Body of pancreas (tissue), 4 donors: Measurements from ENCODE around the gene FTCD. TPM values are rescaled to one million over a fixed set of nuclear protein-coding genes. Genes with fewer than 3 reads are reported as not detected.
A peak's percentile ranks its signal among the peaks of the same experiment; 100 is the strongest.

Experiments used
- ATAC-seq: fragments of 150-250 bp; one replicate; pipeline ENCODE4 v1.9.1; 2016
- DNase-seq, 4 donors: peaks; one replicate each; pipeline ENCODE4 v3.0.0-alpha.2; 2019
- H3K27ac ChIP-seq, 4 donors: fragments of 200-600 bp; sonication (generic); 1 replicate in 3 of 4; 2 replicates in 1 of 4; pipeline versions ENCODE4 v1.5.1 to v1.6.1; 2016 to 2019; ENCODE audit warnings: mild to moderate bottlenecking in 1 of 4, mixed read lengths in 1 of 4, moderate library complexity in 1 of 4
- H3K27me3 ChIP-seq, 2 donors: fragments of 200-600 bp; sonication (generic); one replicate each; pipeline ENCODE4 v1.6.0; 2016; ENCODE audit warnings: mild to moderate bottlenecking in 1 of 2
- H3K36me3 ChIP-seq, 2 donors: fragments of 200-600 bp; sonication (generic); replicated peaks in 1 of 2; 2 replicates each; pipeline ENCODE4 v1.5.1; 2016; ENCODE audit warnings: low read depth in 2 of 2; ENCODE audit not compliant: insufficient read depth in 1 of 2
- H3K4me1 ChIP-seq: fragments of 200-600 bp; sonication (generic); one replicate; pipeline ENCODE4 v1.6.0; 2016
- H3K4me3 ChIP-seq, 2 donors: fragments of 200-600 bp; sonication (generic); 1 replicate in 1 of 2; 2 replicates in 1 of 2; pipeline ENCODE4 v1.5.1; 2016 to 2019
- H3K9me3 ChIP-seq, 3 donors: fragments of 200-600 bp; sonication (generic); 1 replicate in 2 of 3; 2 replicates in 1 of 3; pipeline ENCODE4 v1.5.1; 2016
- CTCF ChIP-seq, 7 experiments: fragments of 450-650 bp in 4 of 7; fragments of 200-600 bp in 3 of 7; sonication (generic) in 3 of 7; IDR thresholded peaks; one replicate each; pipeline ENCODE4 v1.5.1; 2016 to 2019; ENCODE audit warnings: antibody characterized with exemption in 7 of 7
- POLR2A ChIP-seq, 3 donors: fragments of 450-650 bp; IDR thresholded peaks; one replicate each; pipeline ENCODE4 v1.6.1; 2016; ENCODE audit warnings: antibody characterized with exemption in 3 of 3, mild to moderate bottlenecking in 2 of 3
- WGBS, 2 donors: methylation state at CpG; one replicate each; pipeline ENCODE4 v1.1.5; 2017; 5-methylcytosine and 5-hydroxymethylcytosine counted together
- intact Hi-C: fragments of 100-400 bp; cut with DNase I; formaldehyde crosslinking; loops from one replicate; pipeline ENCODE4 v1.15.1; 2023
- total RNA-seq, 2 donors: library from RNA; depleted of rRNA; stranded (reverse); fragments of >200 nt; gene quantifications; one replicate each; pipeline ENCODE4 v1.1.0, GENCODE V29; 2016

The FTCD gene
- total RNA-seq, 2 donors from 2014 or later: 0.33 TPM; not detected in 1

GRCh38 chr21:46156678-46157077 is 1.3 kb upstream of the FTCD start:
- intact Hi-C loops: no loop called here
- H3K9me3 ChIP-seq: no peaks in the 10 kb centered on the region
- H3K27me3 ChIP-seq: no peaks in the 10 kb centered on the region
- H3K36me3 ChIP-seq: no peaks in the 10 kb centered on the region
- no peak for TF ChIP-seq POLR2A (IDR thresholded peaks at IDR 0.05)
- DNase-seq (no peak), ATAC-seq (no peak)
- H3K4me1 ChIP-seq: peaks cover 14% of the 10 kb centered on the region
- no peak overlapping the region for H3K27ac ChIP-seq
- 73 to 83% methylated on average over 9 to 10 of the region's 10 CpGs for WGBS, 2 donors
- H3K4me3 ChIP-seq: no peak overlapping the region

DNA sequence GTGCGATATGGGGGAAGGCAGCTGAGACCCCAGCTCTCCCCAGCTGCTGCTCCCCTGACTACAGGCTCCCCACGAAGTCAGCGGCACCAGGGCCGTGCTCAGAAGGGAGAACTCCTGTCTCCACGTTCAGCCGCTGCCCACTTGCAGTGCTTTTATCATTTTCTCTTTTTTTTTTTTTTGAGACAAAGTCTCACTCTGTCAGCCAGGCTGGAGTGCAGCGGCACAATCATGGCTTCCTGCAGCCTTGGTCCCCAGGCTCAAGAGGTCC is 933 bp upstream of the FTCD start:
- TF ChIP-seq POLR2A (IDR thresholded peaks at IDR 0.05) (no peak), CTCF (IDR thresholded peaks at IDR 0.05) (no peak)
- 85 to 90% methylated on average over 7 of the region's 7 CpGs for WGBS, 2 donors
- H3K27me3 ChIP-seq: no peaks in the 10 kb centered on the region
- no peak overlapping the region for H3K4me3 ChIP-seq
- ATAC-seq (no peak), DNase-seq (no peak)
- H3K4me1 ChIP-seq: peaks cover 14% of the 10 kb centered on the region
- H3K9me3 ChIP-seq: no peaks in the 10 kb centered on the region
- no peaks in the 10 kb centered on the region for H3K36me3 ChIP-seq
- H3K27ac ChIP-seq: no peak overlapping the region
- intact Hi-C loops: no loop called here

GRCh38 chr21:46154955-46155513 is 345 bp downstream of the FTCD start:
- Histone ChIP-seq H3K36me3 (no peaks in the 10 kb centered on the region), H3K4me3 (no peak overlapping the region), H3K27ac (no peak overlapping the region), H3K9me3 (no peaks in the 10 kb centered on the region), H3K4me1 (peaks cover 14% of the 10 kb centered on the region), H3K27me3 (no peaks in the 10 kb centered on the region)
- DNase-seq (peak in 2 of 4 donors; percentile 4 to 5), ATAC-seq (no peak)
- intact Hi-C loops: no loop called here
- WGBS, 2 donors: 84 to 86% methylated on average over 9 to 13 of the region's 16 CpGs
- TF ChIP-seq CTCF (IDR thresholded peaks at IDR 0.05) (no peak), POLR2A (IDR thresholded peaks at IDR 0.05) (no peak)

- Histone ChIP-seq H3K4me1 (peaks cover 14% of the 10 kb centered on the region), H3K4me3 (no peak overlapping the region), H3K27me3 (no peaks in the 10 kb centered on the region), H3K9me3 (no peaks in the 10 kb centered on the region), H3K36me3 (no peaks in the 10 kb centered on the region), H3K27ac (no peak overlapping the region)
- DNase-seq (peak in 3 of 4 donors; percentile 5 to 12 (median 10)), ATAC-seq (no peak)
- no peak for TF ChIP-seq CTCF (IDR thresholded peaks at IDR 0.05)
- no peak for TF ChIP-seq POLR2A (IDR thresholded peaks at IDR 0.05)
- intact Hi-C loops: no loop called here
- 87 to 88% methylated on average over 22 to 38 of the region's 39 CpGs for WGBS, 2 donors
Measured at GRCh38 chr21:46154155-46154954, 1.0 kb downstream of the FTCD start.

DNA sequence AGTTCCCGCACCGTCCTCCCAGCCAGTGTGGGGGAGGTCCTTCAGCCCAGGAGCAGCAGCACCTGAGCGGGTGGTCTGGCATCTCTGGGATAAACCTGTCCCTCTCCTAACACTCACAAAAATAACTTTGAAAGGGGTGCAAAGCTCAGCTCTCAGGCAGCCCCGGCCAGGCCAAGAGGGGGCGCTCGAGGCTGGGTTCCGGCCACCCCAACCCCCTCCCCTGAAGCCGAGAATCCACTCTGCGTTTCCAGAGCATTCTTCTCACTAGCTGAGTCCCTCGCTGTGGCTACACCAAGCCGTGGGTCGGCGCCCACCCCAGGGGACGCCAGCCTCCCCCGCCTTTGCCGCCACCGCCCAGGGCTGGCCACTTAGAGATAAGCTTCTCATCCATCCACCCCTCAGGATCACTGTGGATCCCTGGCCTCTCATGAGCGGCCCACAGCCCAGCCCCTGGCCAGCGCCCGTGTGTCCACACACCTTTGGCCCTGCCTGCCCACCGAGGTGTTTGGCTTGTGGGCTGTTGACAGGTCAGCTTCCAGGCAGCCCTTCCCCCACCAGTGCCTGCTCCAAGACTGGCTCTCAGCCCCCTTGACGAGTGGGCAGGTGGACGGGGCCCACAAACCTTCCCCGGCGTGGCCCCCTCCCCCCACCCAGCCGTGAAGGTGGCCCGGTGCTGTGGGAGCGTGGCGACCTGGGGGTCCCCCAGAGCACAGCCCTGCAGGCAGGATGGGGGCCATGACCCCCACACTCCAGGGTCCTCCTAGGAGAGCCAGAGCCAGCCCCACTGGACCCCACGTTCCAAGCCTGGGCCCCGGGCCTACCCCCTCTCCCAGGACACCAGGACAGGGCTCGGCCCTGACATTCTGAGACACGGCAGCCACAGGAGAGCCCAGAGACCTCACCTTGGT is 1.9 kb downstream of the FTCD start:
- TF ChIP-seq POLR2A (IDR thresholded peaks at IDR 0.05) (no peak), CTCF (IDR thresholded peaks at IDR 0.05) (peak; percentile 41 to 67 (median 56))
- Histone ChIP-seq H3K27ac (no peak overlapping the region), H3K4me3 (no peak overlapping the region), H3K9me3 (no peaks in the 10 kb centered on the region), H3K36me3 (no peaks in the 10 kb centered on the region), H3K4me1 (peaks cover 14% of the 10 kb centered on the region), H3K27me3 (no peaks in the 10 kb centered on the region)
- intact Hi-C loops: no loop called here
- DNase-seq: peak; percentile 50 to 73 (median 61)
- ATAC-seq: peak; percentile 74
- 30% methylated on average over 8 to 30 of the region's 33 CpGs for WGBS, 2 donors
